T-helper 2 cell treated with Interferon-gamma antibody and Interleukin-4, amounts not matched to agents 100 ng/mL and 5 ng/mL, for 36 hours (primary cell): ENCODE data around the gene OAF. TPM values are rescaled to one million over a fixed set of nuclear protein-coding genes. Genes with fewer than 3 reads are reported as not detected.
"Not testable (repeated sequence)": the region's sequence is repeated elsewhere in the genome, so short reads cannot be mapped to it uniquely, and the experiment has no call there.

ENCODE experiments used
- intact Hi-C: fragments of 100-400 bp; cut with micrococcal nuclease; formaldehyde crosslinking; loops from one replicate; pipeline ENCODE4 v1.15.1; 2023
- total RNA-seq: library from RNA; stranded (reverse); gene quantifications from 2 replicates; pipeline ENCODE4 v1.2.3, GENCODE V29; 2022

The OAF gene
- total RNA-seq, 1 donor from 2014 or later, result 2.7 TPM

- intact Hi-C loops, result no loop called here
Observed at GRCh38 chr11:120239713-120240640, 29.1 kb downstream of the OAF start, which contains the start of gene POU2F3. POU2F3 (plus strand) TSS chr11:120240140; CDS start chr11:120240344, 204 bp downstream.

DNA sequence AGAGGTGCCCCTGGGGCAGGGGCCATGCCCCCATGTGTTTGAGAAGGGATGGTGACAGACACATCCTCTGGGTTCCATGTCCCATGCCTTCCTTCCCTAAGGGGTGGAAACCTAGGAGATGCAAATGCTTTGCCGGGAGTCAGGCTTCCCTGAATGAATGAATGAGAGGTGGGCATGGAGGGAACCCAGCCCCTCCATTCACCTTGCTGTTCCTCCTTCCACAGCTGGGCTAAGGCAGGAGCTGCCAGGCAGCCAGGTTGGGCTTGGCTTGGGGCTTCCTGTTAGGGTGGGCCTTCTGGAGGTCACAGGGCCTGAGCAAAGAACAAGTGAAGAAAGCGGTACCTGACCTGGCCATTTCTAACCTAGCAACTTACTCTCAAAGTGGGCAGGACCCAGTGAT is 30.0 kb downstream of the OAF start:
- intact Hi-C loops, result no loop called here

GRCh38 chr11:120241277-120241676 is 30.4 kb downstream of the OAF start:
- intact Hi-C loops, result no loop called here

- intact Hi-C loops, result no loop called here
Observed at GRCh38 chr11:120243221-120243620, 32.4 kb downstream of the OAF start.

GRCh38 chr11:120244476-120245365 is 33.9 kb downstream of the OAF start:
- intact Hi-C loops, result loop anchor here (5.0 kb wide), 1 partner anchor 98 kb away; no protein-coding TSS in a partner anchor

DNA sequence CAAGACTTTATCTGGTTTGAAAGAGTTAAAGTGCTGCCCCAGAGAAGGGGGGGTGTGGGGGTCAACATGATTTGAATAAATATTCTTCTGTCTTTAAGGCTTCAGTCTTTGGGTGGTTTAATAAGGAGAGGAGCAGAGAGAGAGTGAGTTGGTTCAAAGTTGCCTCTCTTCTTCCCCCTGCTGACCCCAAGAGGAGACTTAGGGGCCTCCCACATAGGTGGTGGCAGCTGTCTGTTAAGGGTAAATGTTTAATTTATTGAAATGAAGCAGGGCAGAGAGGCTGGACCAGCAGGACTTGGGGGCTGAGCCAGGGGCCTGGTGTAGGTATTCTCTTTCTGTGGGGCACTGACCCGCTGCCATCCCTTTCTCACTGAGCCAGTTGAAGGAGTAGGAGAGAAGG is 34.6 kb downstream of the OAF start:
- intact Hi-C loops, result loop anchor here (5.0 kb wide), 1 partner anchor 97 kb away; no protein-coding TSS in a partner anchor

DNA sequence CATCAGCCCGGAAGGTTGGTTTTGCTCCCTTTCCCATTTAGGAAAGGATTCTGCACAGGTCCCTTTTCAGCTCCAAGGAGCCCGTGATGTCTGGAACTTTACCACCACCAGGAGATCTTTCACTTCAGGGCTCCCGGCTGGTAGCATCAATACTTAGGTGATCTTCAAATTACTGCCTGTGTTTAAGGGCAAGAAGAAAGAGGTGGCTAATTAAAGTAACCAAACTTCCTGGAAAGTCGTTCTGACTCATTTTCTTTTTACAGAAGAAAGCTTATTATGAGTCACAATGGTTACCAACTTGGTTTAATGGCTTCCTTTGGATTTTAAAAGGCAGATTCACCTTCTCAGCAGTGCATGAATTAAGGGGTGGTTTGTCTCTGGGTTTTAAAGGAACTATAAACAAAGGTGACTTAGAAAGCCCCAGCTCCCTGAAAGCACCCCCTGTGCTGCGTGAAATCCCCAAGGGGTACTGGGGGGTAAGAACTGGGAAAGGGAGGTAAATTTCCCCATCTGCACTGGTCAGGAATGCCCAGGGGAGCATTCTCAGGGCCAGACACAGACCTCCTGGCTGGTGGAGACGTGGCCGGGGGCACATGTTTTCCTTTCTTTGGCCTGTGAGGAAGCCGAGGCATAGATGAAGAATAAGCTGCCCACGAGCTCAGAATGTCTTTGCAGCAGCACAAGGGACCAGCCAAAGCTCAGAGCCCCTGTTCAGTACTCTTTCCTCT is 37.9 kb downstream of the OAF start:
- intact Hi-C loops, result loop anchor here (5.0 kb wide), 1 partner anchor 94 kb away; no protein-coding TSS in a partner anchor

GRCh38 chr11:120249279-120250262 is 38.7 kb downstream of the OAF start:
- intact Hi-C loops, result loop anchor here (5.0 kb wide), 1 partner anchor 93 kb away; no protein-coding TSS in a partner anchor

DNA sequence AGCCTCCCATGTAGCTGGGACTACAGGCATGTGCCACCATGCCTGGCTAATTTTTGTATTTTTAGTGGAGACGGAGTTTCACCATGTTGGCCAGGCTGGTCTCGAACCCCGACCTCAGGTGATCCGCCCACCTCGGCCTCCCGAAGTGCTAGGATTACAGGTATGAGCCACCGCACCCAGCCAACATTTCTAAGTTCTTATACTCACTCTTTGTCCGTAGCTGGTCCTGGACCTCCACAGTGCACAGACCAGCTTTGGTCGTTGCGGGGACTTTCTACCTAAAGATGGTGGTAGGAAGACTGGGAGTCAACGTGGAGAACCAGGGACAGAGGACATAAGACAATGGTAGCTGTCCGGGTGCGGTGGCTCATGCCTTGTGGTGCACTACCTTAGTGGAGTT is 42.5 kb downstream of the OAF start:
- intact Hi-C loops, result not testable (repeated sequence)

DNA sequence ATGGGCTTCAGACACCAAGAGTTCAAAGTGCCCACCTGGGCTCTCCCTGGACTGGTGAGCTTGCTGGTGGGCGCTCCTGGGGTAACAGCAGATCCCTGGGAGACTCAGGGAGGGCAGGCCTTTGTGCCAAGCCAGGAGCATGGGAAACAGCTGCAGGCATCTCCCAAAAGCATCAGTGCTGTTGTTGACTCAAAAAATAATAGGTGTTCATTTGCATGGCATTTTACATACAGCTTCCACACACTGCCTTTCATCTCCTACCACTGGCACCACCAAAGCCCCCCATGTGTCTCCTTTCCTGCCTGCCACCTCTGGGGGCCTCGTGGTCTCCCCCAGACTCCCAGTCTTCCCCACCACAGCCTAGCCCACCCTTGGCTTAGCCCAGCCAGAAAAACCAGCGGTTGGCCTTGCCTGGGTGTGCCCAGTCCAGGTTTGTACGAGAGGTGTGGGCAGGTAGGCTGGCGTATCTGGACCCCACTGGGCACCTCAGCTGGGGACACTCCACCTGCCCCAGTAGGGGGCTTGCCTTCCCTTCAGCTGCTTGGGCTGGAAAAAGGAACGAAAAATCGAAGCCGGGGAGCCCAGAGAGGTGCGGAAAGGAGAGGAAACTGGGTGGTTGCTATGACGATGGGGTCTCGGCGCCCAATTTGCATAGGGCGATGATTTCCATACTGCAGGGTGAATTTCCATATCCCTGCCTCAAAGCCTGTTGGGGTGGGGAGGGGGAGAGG is 44.1 kb downstream of the OAF start:
- intact Hi-C loops, result no loop called here

- intact Hi-C loops, result no loop called here
Observed at GRCh38 chr11:120255519-120255866, 44.7 kb downstream of the OAF start.

DNA sequence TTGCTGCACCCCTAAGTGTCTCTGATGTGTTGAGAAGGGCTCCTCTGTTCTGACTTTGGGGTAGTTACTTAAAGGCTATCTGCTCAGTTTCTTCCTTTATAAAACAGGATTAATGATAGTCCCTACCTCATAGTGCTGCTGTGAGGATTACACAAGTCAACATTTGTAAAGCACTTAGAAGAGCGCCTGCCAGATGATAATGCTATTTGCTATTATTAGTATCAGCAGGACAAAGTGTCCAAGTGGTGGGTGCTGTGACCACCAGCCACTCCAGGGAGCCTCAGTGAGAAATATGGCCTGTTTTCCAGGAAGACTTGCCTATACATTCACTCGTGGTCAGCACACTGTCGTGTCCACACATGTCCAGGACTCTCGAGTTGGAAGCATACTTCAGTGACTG is 45.3 kb downstream of the OAF start:
- intact Hi-C loops, result no loop called here

GRCh38 chr11:120256779-120257178 is 45.9 kb downstream of the OAF start:
- intact Hi-C loops, result no loop called here

DNA sequence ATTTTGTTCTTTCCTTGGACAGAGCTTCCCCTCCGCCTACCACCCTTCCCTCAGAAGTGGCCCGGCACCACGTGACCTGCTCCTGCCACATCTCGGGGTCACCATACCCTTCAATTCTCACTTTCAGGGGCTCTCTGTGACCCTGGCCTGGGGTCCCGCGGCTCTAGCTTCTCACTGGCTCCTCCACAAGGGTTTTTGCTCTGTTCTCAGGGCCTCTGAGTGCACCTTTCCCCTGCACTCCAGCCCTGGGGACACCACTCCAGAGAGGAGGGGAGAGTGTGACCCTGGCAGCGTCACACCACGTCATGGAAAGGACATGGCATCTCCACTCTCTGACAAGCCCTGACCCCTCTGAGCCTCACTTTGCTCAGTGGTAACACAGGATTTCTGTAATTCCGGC is 46.5 kb downstream of the OAF start:
- intact Hi-C loops, result no loop called here

DNA sequence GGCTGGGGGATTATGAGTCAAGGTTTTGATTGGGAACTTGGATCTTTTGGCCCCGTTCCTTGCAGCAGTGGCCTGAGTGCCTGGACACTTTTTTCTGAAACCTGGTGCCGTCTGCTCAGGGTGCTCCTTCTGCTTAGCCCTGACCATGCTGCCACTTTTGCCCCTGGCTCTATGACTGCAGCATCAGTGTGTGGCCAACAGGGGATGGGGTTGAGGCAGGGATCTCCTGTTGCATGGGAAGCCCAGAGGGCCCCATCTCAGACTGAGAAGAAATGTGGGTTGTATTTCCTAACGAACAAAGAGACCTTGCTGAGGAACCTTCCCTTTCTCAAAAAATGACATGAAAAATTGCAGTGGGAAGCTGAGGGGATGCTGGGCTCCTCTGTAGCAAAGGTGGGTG is 47.8 kb downstream of the OAF start:
- intact Hi-C loops, result no loop called here

DNA sequence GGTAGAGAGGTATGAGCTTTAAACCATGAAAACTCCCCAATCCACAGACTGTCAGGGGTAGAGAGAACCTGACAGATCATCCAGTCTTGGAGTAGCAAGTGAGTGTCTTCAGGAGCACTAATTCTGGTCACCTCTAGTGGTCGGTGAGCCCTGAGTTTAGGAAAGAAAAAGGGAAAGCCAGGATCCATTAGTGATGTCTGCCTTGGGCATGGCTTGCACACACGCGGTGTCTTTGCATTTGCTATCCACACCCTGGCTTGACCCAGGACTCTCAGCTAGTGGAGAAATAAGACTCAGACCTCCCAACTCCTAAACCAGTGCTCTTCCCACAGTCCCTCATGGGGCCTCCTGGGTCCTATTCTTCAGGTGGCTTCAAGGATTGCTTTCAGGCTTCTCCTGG is 48.4 kb downstream of the OAF start:
- intact Hi-C loops, result no loop called here

DNA sequence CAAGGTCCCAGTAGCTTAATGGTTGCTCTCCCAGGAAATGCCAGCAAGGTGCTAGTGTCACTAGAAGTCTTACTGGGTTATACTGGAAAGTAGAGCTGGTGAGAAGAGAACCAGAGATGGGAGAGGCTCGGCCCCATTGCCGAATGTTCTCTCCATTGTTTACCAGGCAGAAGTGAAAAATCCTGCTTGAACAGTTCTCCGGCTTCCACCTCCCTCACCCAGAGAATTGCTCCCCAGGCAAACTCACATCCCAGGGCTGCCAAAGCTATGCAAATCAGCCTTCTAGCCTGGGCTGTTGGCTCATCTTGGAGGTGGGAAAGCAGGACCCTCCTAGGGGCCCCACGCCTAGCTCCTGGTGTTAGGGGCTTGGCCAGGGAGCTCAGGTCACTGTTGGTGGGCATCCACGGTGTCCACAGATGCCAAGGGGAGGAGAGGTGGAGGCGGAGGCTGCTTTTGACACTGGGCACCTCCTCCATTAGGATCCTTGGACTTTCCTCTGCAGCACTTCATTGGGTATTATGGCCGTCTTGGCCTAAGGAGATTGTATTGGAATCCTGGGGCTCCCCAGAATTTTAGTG is 49.2 kb downstream of the OAF start:
- intact Hi-C loops, result no loop called here

GRCh38 chr11:120260616-120261015 is 49.8 kb downstream of the OAF start:
- intact Hi-C loops, result no loop called here

- intact Hi-C loops, result no loop called here
Observed at GRCh38 chr11:120261321-120261720, 50.5 kb downstream of the OAF start.
